AG10803 (cell line): ENCODE results near the gene SKP1.

Experiments used
- DNase-seq: peaks from one replicate; pipeline ENCODE4 v3.0.0; 2010; ENCODE audit warnings: low read depth
- H3K4me3 ChIP-seq: 2 replicates; pipeline ENCODE4 v1.5.1; 2011; ENCODE audit warnings: mild to moderate bottlenecking, low read length, control low read depth
- CTCF ChIP-seq: conservative IDR thresholded peaks from 2 replicates; pipeline ENCODE4 v1.5.1; 2011; ENCODE audit warnings: mild to moderate bottlenecking, low read length, control low read depth, inconsistent platforms

The SKP1 gene

DNA sequence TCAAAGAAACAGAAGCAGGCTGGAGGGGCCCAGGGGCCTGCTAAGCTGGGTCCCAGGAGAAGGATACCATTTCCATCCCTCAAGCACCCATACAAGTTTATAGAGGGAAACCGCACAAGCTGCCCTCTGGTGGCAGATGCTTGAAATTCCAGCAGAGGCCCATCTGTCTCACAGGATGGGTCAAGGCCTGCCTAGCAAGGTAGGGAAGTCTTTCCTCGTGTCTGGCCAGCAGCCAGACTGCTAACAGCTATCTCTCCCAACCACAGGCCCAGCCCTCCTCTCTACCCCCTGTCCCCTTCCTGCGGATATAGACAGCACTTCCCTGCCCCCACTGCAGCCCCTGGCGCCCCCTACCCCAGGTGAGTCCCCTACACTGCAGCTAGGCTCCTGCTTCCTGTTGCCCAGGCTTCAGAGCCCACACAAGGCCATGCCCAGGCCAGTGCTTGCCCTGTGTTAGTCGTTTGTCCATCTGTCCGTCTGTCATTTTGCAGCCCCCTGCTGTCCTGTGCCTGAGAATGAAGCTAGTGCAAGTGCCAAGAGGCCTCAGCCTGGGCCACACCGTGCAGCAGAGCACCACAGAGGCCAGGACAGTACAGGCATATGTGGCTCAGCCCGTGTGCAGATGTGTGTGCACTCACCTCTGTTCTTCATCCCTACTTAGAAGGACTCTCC is 36.1 kb downstream of the SKP1 start:
- peak; percentile 84 for TF ChIP-seq CTCF
- DNase-seq = peak; percentile 69
- no peak overlapping the region for H3K4me3 ChIP-seq

DNA sequence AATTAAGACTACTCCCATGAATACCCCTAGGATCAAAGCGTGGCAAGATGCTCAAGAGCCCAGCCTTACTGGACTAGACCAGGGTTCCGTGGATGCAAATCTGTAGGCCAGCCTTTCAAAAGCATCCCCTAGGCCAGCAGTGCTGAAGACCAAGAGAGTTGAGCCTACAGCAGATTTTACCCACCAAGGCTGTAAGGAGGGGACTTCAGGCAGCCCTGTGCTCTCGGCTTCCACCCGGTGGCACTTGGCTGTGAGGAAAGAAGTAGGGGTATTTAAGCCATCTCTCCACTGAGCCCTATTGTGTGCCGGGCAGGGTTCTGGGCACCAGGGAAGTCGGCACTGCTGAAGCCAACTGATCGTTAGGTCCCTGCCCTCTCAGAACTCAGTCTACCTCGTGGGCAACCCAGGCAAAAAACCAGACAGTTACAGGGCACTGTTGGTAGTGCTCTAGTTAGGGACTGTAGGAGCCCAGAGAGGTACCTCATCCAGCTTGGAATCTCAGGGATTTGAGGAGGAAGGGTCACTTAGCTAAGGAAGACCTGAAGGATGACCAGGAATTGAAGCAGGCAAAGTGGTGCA is 36.8 kb downstream of the SKP1 start:
- no peak overlapping the region for H3K4me3 ChIP-seq
- TF ChIP-seq CTCF = no peak
- DNase-seq = no peak

DNA sequence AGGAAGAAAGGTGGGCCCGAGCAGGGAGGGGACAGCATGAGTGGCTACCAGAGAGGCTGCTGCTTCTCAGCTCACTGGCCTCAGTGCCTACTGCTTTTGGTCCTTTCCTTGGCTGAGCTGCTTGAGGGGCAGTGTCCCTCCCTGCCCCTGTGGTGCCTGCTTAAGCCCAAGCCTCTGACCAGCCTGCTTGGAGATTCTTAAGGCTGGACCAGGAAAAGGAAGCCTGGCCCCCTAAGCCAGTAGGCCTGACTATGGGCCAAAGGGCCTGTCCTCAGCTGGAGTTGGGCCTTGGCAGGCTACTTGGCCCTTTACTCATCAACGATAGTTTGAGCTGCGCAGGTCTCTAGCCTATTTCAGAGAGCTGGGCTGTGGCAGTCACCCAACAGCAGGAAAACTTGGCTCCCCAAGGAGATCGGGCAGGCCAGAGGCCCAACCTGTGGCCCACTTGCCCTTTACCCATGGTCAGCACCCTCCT is 37.3 kb downstream of the SKP1 start:
- no peak for DNase-seq
- TF ChIP-seq CTCF = no peak

GRCh38 chr5:134138416-134139376 is 38.1 kb downstream of the SKP1 start:
- H3K4me3 ChIP-seq = no peak overlapping the region
- DNase-seq = peak; percentile 36
- no peak for TF ChIP-seq CTCF

More for the DNA sequence above, 37.3 kb downstream of the SKP1 start:
- no peak overlapping the region for H3K4me3 ChIP-seq

DNA sequence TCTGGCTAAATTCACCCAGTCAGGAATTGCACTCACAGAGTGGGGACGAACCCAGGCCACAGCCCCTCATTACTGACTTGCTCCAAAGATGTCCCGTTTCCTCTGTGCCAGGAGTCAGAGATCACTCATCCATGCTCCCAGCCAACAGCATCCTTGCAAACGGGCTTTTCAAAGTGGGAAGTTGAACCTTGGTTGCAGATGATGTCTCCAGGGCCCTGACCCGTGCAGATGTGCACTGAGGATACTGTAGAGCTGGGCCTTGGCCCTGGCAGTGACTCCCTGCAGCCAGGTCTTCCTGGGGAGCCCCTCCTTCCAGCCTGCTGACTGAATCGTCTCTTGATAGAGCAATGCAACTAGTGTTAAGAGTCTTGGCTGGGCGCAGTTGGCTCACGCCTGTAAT is 40.0 kb downstream of the SKP1 start:
- TF ChIP-seq CTCF = no peak
- no peak overlapping the region for H3K4me3 ChIP-seq
- no peak for DNase-seq

DNA sequence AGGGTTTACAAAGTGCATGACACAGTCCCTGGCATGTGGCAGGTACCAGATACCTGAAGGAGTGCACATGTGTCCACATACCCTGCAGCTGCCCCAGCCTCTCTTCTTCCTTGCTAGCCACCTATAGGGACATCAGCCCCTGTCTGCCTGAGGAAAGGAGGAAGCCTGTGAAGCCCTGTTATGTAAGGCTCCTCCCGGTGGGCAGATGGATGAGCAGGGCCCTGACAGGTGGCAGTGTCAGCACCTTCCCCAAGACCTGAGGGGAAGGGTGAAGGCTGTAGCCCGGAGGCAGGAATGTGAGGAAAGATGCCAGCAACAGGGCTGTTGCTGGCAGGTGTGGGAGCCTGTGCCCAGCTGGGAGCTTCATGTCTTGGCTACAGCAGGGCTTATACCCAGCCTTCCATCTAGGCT is 40.5 kb downstream of the SKP1 start:
- H3K4me3 ChIP-seq = no peak overlapping the region
- DNase-seq = no peak
- TF ChIP-seq CTCF = no peak
